ENCODE data around the gene THEM5. TPM values are rescaled to one million over a fixed set of nuclear protein-coding genes. Genes with fewer than 3 reads are reported as not detected.

Gene THEM5
- total RNA-seq, 5 donors from 2014 or later (not counting 1 experiment from before 2014, with no cell fraction given) = not detected

GRCh38 chr1:151849126-151849525 is 4.4 kb downstream of the THEM5 start:
- H3K27me3 Mint-ChIP-seq = no peaks in the 10 kb centered on the region
- Histone ChIP-seq H3K36me3 (ENCODE audit: control insufficient read depth in 2 of 2, extremely low read depth in 1 of 2, insufficient read depth in 1 of 2, low read length in 1 of 2) (peaks cover 0 to 7% of the 10 kb centered on the region in 2 donors), H3K9me3 (no peaks in the 10 kb centered on the region), H3K4me3 (ENCODE audit: control insufficient read depth in 1 of 2, extremely low read depth in 1 of 2, low read length in 1 of 2) (no peak overlapping the region), H3K27ac (ENCODE audit: low read length) (no peak overlapping the region), H3K27me3 (replicated peaks in 1 of 2; ENCODE audit: control insufficient read depth in 2 of 2, extremely low read depth in 1 of 2, insufficient read depth in 2 of 2, low read length in 1 of 2) (no peaks in the 10 kb centered on the region), H3K4me1 (ENCODE audit: control insufficient read depth in 1 of 2, extremely low read depth in 1 of 2, insufficient read depth in 2 of 2, low read length in 2 of 2) (peaks cover 0 to 17% of the 10 kb centered on the region in 2 experiments)
- no peaks in the 10 kb centered on the region for H3K9me3 Mint-ChIP-seq
- DNase-seq (no peak), ATAC-seq (replicated peaks in 1 of 4) (no peak)
- H3K4me1 Mint-ChIP-seq = peaks cover 0 to 19% (median 7%) of the 10 kb centered on the region in 3 donors
- CTCF ChIA-PET = interaction anchor here in 1 of 2 donors (0.5 to 0.7 kb wide), 3 partner anchors 39 to 891 kb away, joined by 3 read pairs; no protein-coding TSS in a partner anchor
- H3K4me3 Mint-ChIP-seq = no peak overlapping the region
- H3K27ac Mint-ChIP-seq = peak overlapping the region in 1 of 2 donors; percentile 31
- WGBS (ENCODE audit: insufficient coverage) = 80% methylated on average over 2 of the region's 3 CpGs
- POLR2A ChIA-PET = interaction anchor here in 1 of 2 donors (0.6 kb wide), 1 partner anchor 411 kb away, joined by 3 read pairs; no protein-coding TSS in a partner anchor
- peaks cover 19% of the 10 kb centered on the region for H3K36me3 Mint-ChIP-seq

DNA sequence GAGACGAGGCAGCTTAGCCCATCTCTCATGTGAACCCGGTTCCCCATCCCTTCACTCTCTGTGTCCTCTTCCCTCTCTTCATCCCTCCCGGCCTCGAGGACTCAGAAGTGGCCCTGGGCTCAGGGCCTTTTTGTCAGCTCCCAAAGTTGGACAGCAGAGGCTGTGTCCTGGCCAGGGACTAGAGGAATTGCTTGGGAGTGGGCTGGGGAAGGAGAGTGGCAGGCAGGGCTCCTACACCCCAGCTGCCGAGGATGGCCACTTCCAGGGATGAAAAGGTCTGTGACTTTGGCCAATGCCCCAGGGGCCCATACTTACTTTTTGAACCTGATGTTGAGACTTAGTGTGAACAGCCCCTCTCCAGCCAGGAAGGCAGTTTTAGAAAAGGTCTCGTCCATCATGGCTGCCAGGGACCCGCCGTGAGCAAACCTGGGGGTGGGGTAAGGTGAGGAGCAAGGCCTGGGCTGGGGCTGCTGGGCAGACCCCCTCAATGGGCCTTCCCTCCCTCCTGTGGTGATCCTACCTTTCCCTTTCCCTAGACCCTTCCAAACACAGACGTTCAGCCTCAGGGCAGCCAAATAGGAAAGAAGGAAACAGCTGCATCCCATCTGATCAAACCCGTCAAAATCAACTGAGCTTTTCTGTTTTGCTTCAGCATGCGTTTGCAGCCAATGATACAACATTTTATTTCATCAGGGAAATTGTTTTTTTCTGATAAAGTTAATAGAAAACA is 5.5 kb downstream of the THEM5 start:
- no peaks in the 10 kb centered on the region for H3K27me3 Mint-ChIP-seq
- H3K4me1 ChIP-seq (ENCODE audit: control insufficient read depth in 1 of 2, extremely low read depth in 1 of 2, insufficient read depth in 2 of 2, low read length in 2 of 2) = peaks cover 0 to 17% of the 10 kb centered on the region in 2 experiments
- H3K36me3 Mint-ChIP-seq = peaks cover 19% of the 10 kb centered on the region
- no peak overlapping the region for H3K27ac ChIP-seq (ENCODE audit: low read length)
- H3K27me3 ChIP-seq (replicated peaks in 1 of 2; ENCODE audit: control insufficient read depth in 2 of 2, extremely low read depth in 1 of 2, insufficient read depth in 2 of 2, low read length in 1 of 2) = no peaks in the 10 kb centered on the region
- no peak for ATAC-seq (replicated peaks in 1 of 4)
- no peaks in the 10 kb centered on the region for H3K9me3 ChIP-seq
- no peak overlapping the region for H3K4me3 Mint-ChIP-seq
- ChIA-PET CTCF (interaction anchor here in 1 of 2 donors (0.7 to 1.2 kb wide), 2 partner anchors 18 to 22 kb away, joined by 3 read pairs; no protein-coding TSS in a partner anchor), POLR2A (no interaction called here)
- H3K4me3 ChIP-seq (ENCODE audit: control insufficient read depth in 1 of 2, extremely low read depth in 1 of 2, low read length in 1 of 2) = no peak overlapping the region
- H3K27ac Mint-ChIP-seq = no peak overlapping the region
- peaks cover 0 to 7% of the 10 kb centered on the region in 2 donors for H3K36me3 ChIP-seq (ENCODE audit: control insufficient read depth in 2 of 2, extremely low read depth in 1 of 2, insufficient read depth in 1 of 2, low read length in 1 of 2)
- H3K9me3 Mint-ChIP-seq = no peaks in the 10 kb centered on the region
- 83% methylated on average over 3 of the region's 11 CpGs for WGBS (ENCODE audit: insufficient coverage)
- no peak for DNase-seq
- H3K4me1 Mint-ChIP-seq = peaks cover 0 to 19% (median 7%) of the 10 kb centered on the region in 3 donors

DNA sequence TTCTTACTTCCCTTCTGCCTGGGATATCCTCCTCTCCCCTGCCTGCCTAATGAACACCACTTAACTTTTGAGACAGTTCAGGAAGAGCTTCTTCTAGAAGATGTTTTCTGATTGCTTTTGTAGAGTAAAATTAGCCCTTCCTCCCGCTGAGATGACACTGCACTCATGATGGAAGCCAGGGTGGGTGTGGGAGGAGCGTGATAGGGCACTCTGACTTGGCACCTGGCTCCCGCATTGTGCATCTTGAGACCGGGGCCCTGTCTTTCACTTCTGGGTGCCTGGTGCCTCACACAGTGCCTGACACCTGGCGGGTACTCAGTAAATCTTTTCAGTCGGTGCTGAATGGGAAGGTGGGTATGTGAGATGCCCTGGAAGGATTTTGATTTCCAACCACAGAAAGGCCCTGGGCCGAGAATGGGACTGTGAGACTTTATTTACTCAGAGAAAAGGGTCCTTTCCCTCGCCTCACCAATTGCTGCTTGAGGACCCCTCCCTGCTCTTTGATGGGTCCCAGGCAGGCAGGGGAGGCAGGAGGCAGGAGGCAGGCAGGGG is 6.8 kb downstream of the THEM5 start:
- peaks cover 0 to 20% (median 8%) of the 10 kb centered on the region in 3 donors for H3K4me1 Mint-ChIP-seq
- no peak for DNase-seq
- H3K4me3 Mint-ChIP-seq = no peak overlapping the region
- no peaks in the 10 kb centered on the region for H3K27me3 Mint-ChIP-seq
- Histone ChIP-seq H3K4me1 (ENCODE audit: control insufficient read depth in 1 of 2, extremely low read depth in 1 of 2, insufficient read depth in 2 of 2, low read length in 2 of 2) (peaks cover 0 to 17% of the 10 kb centered on the region in 2 experiments), H3K36me3 (ENCODE audit: control insufficient read depth in 2 of 2, extremely low read depth in 1 of 2, insufficient read depth in 1 of 2, low read length in 1 of 2) (peaks cover 0 to 7% of the 10 kb centered on the region in 2 donors), H3K27me3 (replicated peaks in 1 of 2; ENCODE audit: control insufficient read depth in 2 of 2, extremely low read depth in 1 of 2, insufficient read depth in 2 of 2, low read length in 1 of 2) (no peaks in the 10 kb centered on the region), H3K4me3 (ENCODE audit: control insufficient read depth in 1 of 2, extremely low read depth in 1 of 2, low read length in 1 of 2) (no peak overlapping the region), H3K9me3 (no peaks in the 10 kb centered on the region), H3K27ac (ENCODE audit: low read length) (no peak overlapping the region)
- WGBS (ENCODE audit: insufficient coverage) = 66% methylated on average over 4 of the region's 8 CpGs
- CTCF ChIA-PET = no interaction called here
- H3K36me3 Mint-ChIP-seq = peaks cover 19% of the 10 kb centered on the region
- peak overlapping the region; percentile 8 to 9 for H3K27ac Mint-ChIP-seq
- no peak for ATAC-seq (replicated peaks in 1 of 4)
- H3K9me3 Mint-ChIP-seq = no peaks in the 10 kb centered on the region
- POLR2A ChIA-PET = no interaction called here

DNA sequence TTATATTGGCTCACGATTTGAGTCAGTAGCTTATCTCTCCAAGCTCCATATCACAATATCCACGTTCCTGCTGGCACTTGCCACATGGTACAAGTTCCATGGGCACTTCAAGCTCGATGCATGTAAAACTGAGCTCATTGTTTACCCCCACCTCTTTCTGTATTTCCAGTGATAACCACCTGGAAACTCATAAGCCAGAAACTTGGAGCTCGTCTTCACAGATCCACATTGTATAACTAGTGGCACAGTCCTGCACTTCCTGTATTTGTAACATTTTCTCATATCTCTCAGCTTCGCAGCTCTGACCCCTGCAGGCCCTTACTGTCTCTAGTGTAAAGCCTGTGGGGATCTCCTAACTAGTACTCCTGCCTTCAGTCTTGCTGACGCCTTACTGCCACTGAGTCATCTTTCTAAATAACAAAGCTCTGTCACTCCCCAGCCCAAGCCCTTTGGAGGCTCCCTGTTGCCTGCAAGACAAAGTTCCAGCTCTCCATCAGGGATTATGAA is 7.4 kb downstream of the THEM5 start:
- H3K4me3 Mint-ChIP-seq = no peak overlapping the region
- no peaks in the 10 kb centered on the region for H3K9me3 Mint-ChIP-seq
- Histone ChIP-seq H3K4me1 (ENCODE audit: control insufficient read depth in 1 of 2, extremely low read depth in 1 of 2, insufficient read depth in 2 of 2, low read length in 2 of 2) (peaks cover 0 to 17% of the 10 kb centered on the region in 2 experiments), H3K27me3 (replicated peaks in 1 of 2; ENCODE audit: control insufficient read depth in 2 of 2, extremely low read depth in 1 of 2, insufficient read depth in 2 of 2, low read length in 1 of 2) (no peaks in the 10 kb centered on the region), H3K9me3 (no peaks in the 10 kb centered on the region), H3K4me3 (ENCODE audit: control insufficient read depth in 1 of 2, extremely low read depth in 1 of 2, low read length in 1 of 2) (no peak overlapping the region), H3K36me3 (ENCODE audit: control insufficient read depth in 2 of 2, extremely low read depth in 1 of 2, insufficient read depth in 1 of 2, low read length in 1 of 2) (peaks cover 0 to 7% of the 10 kb centered on the region in 2 donors), H3K27ac (ENCODE audit: low read length) (no peak overlapping the region)
- ChIA-PET POLR2A (no interaction called here), CTCF (no interaction called here)
- H3K36me3 Mint-ChIP-seq = peaks cover 18% of the 10 kb centered on the region
- ATAC-seq (replicated peaks in 1 of 4) = no peak
- H3K27ac Mint-ChIP-seq = peak overlapping the region; percentile 8 to 9
- H3K27me3 Mint-ChIP-seq = no peaks in the 10 kb centered on the region
- peaks cover 0 to 22% (median 10%) of the 10 kb centered on the region in 3 donors for H3K4me1 Mint-ChIP-seq
- DNase-seq = no peak
- WGBS (ENCODE audit: insufficient coverage) = 69% methylated on average over 6 of the region's 6 CpGs

- POLR2A ChIA-PET = interaction anchor here in 1 of 2 donors (0.7 kb wide), 1 partner anchor 184 kb away, joined by 8 read pairs; no protein-coding TSS in a partner anchor
- ATAC-seq (replicated peaks in 1 of 4) = no peak
- peaks cover 10% of the 10 kb centered on the region for H3K36me3 Mint-ChIP-seq
These were observed 10.1 kb downstream of the THEM5 start for GRCh38 chr1:151843398-151843797.

GRCh38 chr1:151841141-151841540 is 12.4 kb downstream of the THEM5 start:
- no CpG with 5 or more reads among the region's 2 CpGs for WGBS (ENCODE audit: insufficient coverage)
- peak overlapping the region; percentile 20 for H3K27ac ChIP-seq (ENCODE audit: low read length)
- H3K27me3 ChIP-seq (replicated peaks in 1 of 2; ENCODE audit: control insufficient read depth in 2 of 2, extremely low read depth in 1 of 2, insufficient read depth in 2 of 2, low read length in 1 of 2) = no peaks in the 10 kb centered on the region
- peak overlapping the region; percentile 90 to 93 for H3K27ac Mint-ChIP-seq
- peaks cover 0 to 2% of the 10 kb centered on the region in 2 donors for H3K27me3 Mint-ChIP-seq
- peak overlapping the region in 1 of 3 donors; percentile 90 for H3K4me3 Mint-ChIP-seq
- ChIA-PET CTCF (interaction anchor here in 1 of 2 donors (0.6 to 1.3 kb wide), 3 partner anchors 17 to 302 kb away, joined by 3 read pairs; no protein-coding TSS in a partner anchor), POLR2A (interaction anchor here (0.6 to 1.1 kb wide), 2 partner anchors 78 to 99 kb away, joined by 3 read pairs; partner anchors contain the start of gene MRPL9 (in 1 of the 2))
- H3K4me1 ChIP-seq (ENCODE audit: control insufficient read depth in 1 of 2, extremely low read depth in 1 of 2, insufficient read depth in 2 of 2, low read length in 2 of 2) = peaks cover 3 to 39% of the 10 kb centered on the region in 2 experiments
- H3K36me3 ChIP-seq (ENCODE audit: control insufficient read depth in 2 of 2, extremely low read depth in 1 of 2, insufficient read depth in 1 of 2, low read length in 1 of 2) = no peaks in the 10 kb centered on the region
- H3K36me3 Mint-ChIP-seq = peaks cover 5% of the 10 kb centered on the region
- H3K9me3 Mint-ChIP-seq = no peaks in the 10 kb centered on the region
- H3K4me3 ChIP-seq (ENCODE audit: control insufficient read depth in 1 of 2, extremely low read depth in 1 of 2, low read length in 1 of 2) = no peak overlapping the region
- DNase-seq = no peak
- H3K9me3 ChIP-seq = no peaks in the 10 kb centered on the region
- peaks cover 34 to 48% (median 43%) of the 10 kb centered on the region in 3 donors for H3K4me1 Mint-ChIP-seq
- no peak for ATAC-seq (replicated peaks in 1 of 4)

More at GRCh38 chr1:151843398-151843797, 10.1 kb downstream of the THEM5 start:
- peaks cover 0 to 3% of the 10 kb centered on the region in 2 donors for H3K36me3 ChIP-seq (ENCODE audit: control insufficient read depth in 2 of 2, extremely low read depth in 1 of 2, insufficient read depth in 1 of 2, low read length in 1 of 2)
- H3K9me3 ChIP-seq = no peaks in the 10 kb centered on the region
- 100% methylated on average over 1 of the region's 2 CpGs for WGBS (ENCODE audit: insufficient coverage)
- peaks cover 3 to 30% of the 10 kb centered on the region in 2 experiments for H3K4me1 ChIP-seq (ENCODE audit: control insufficient read depth in 1 of 2, extremely low read depth in 1 of 2, insufficient read depth in 2 of 2, low read length in 2 of 2)
- no peak for DNase-seq
- H3K4me3 Mint-ChIP-seq = no peak overlapping the region
- H3K4me1 Mint-ChIP-seq = peaks cover 17 to 39% (median 32%) of the 10 kb centered on the region in 3 donors
- H3K27ac ChIP-seq (ENCODE audit: low read length) = no peak overlapping the region
- H3K27me3 Mint-ChIP-seq = no peaks in the 10 kb centered on the region
- H3K4me3 ChIP-seq (ENCODE audit: control insufficient read depth in 1 of 2, extremely low read depth in 1 of 2, low read length in 1 of 2) = no peak overlapping the region
- no peaks in the 10 kb centered on the region for H3K27me3 ChIP-seq (replicated peaks in 1 of 2; ENCODE audit: control insufficient read depth in 2 of 2, extremely low read depth in 1 of 2, insufficient read depth in 2 of 2, low read length in 1 of 2)
- H3K9me3 Mint-ChIP-seq = no peaks in the 10 kb centered on the region
- no peak overlapping the region for H3K27ac Mint-ChIP-seq
- CTCF ChIA-PET = no interaction called here

All from T-cell (primary cell).